Measurements from ENCODE around the gene LPAR2.

Gene LPAR2

GRCh38 chr19:19594381-19594780 lies 33.6 kb downstream of the LPAR2 start:
- no peak for DNase-seq

GRCh38 chr19:19592690-19593089 lies 35.3 kb downstream of the LPAR2 start:
- no peak for DNase-seq

GRCh38 chr19:19591133-19591825 lies 36.7 kb downstream of the LPAR2 start:
- DNase-seq: no peak

GRCh38 chr19:19588546-19588945 lies 39.5 kb downstream of the LPAR2 start:
- no peak for DNase-seq

GRCh38 chr19:19587771-19588170 lies 40.2 kb downstream of the LPAR2 start:
- no peak for DNase-seq

- DNase-seq: no peak
These were observed 43.7 kb downstream of the LPAR2 start for GRCh38 chr19:19584356-19584755.

GRCh38 chr19:19582471-19582870 lies 45.5 kb downstream of the LPAR2 start:
- no peak for DNase-seq

- DNase-seq: no peak
These were observed 46.6 kb downstream of the LPAR2 start for GRCh38 chr19:19581391-19581790.

GRCh38 chr19:19580418-19580817 lies 47.6 kb downstream of the LPAR2 start:
- DNase-seq: no peak

- DNase-seq: no peak
These were observed 48.3 kb downstream of the LPAR2 start for GRCh38 chr19:19579533-19580361.

GRCh38 chr19:19578252-19578651 lies 49.8 kb downstream of the LPAR2 start:
- no peak for DNase-seq

- DNase-seq: no peak
These were observed 52.6 kb downstream of the LPAR2 start for GRCh38 chr19:19575411-19575810.
